ENCODE measurements around the gene CFDP1.

DNA sequence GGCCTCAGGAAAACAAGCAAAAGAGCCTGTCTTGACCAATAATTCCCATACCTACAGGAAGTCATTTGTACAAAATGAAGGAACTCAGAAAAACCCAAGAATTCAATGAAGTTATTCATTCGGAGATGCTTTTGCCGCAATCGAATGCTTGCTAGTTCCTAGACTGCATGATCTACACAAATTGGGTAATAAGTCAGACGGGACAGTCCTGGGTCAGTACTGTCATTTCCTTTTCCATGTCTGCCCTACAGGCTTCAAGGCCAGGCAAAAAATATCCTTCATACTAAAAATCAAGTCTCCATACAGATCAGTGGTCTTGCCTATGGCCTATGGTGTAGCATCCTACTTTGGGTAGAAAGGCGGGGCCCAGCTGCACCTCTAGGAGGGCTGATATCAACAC, 71.4 kb downstream of the CFDP1 start:
- TF ChIP-seq, protein P1, sequence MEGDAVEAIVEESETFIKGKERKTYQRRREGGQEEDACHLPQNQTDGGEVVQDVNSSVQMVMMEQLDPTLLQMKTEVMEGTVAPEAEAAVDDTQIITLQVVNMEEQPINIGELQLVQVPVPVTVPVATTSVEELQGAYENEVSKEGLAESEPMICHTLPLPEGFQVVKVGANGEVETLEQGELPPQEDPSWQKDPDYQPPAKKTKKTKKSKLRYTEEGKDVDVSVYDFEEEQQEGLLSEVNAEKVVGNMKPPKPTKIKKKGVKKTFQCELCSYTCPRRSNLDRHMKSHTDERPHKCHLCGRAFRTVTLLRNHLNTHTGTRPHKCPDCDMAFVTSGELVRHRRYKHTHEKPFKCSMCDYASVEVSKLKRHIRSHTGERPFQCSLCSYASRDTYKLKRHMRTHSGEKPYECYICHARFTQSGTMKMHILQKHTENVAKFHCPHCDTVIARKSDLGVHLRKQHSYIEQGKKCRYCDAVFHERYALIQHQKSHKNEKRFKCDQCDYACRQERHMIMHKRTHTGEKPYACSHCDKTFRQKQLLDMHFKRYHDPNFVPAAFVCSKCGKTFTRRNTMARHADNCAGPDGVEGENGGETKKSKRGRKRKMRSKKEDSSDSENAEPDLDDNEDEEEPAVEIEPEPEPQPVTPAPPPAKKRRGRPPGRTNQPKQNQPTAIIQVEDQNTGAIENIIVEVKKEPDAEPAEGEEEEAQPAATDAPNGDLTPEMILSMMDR (IDR thresholded peaks at IDR 0.05), result no peak
- no peak for TF ChIP-seq POLR2AphosphoS5 (IDR thresholded peaks at IDR 0.05)
